ENCODE data around the gene MTURN.
"Not testable (repeated sequence)": the region's sequence is repeated elsewhere in the genome, so short reads cannot be mapped to it uniquely, and the experiment has no call there.

MTURN gene

DNA sequence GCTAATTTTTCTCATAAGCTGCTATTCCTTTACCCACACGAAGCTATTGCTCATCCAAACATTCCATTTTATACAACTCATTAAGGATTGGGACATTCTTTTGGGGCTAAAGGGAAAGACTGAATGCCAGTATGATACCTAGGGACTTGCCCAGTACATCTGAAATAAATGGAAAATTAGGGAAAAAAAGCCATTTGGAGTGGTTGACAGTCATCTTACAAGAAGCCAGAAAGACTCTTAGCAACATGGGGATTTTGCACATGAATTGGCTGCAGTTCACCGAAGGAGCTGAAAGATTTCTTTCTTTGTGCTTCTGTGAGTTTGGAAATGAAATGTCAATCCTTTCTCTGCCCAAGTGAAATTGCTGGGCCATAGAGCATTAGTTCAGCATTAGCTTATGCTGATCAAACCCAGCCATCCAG is 43.3 kb upstream of the MTURN start:
- no peaks in the 10 kb centered on the region for H3K27me3 ChIP-seq (ENCODE audit: control insufficient read depth, insufficient read depth, low read length)
- no peaks in the 10 kb centered on the region for H3K9me3 ChIP-seq (ENCODE audit: control insufficient read depth, low read length)
- H2AFZ ChIP-seq = no peak overlapping the region
- no peaks in the 10 kb centered on the region for H3K36me3 ChIP-seq (ENCODE audit: control insufficient read depth, insufficient read depth, low read length)
- no peak overlapping the region for H3K4me3 ChIP-seq (ENCODE audit: low read depth, low read length)
- H3K4me2 ChIP-seq (ENCODE audit: low read length) = no peak overlapping the region
- H3K4me1 ChIP-seq = no peaks in the 10 kb centered on the region
- no peak overlapping the region for H3K9ac ChIP-seq
- no peak overlapping the region for H3K27ac ChIP-seq
- H3K79me2 ChIP-seq = no peaks in the 10 kb centered on the region
- TF ChIP-seq, protein P1, sequence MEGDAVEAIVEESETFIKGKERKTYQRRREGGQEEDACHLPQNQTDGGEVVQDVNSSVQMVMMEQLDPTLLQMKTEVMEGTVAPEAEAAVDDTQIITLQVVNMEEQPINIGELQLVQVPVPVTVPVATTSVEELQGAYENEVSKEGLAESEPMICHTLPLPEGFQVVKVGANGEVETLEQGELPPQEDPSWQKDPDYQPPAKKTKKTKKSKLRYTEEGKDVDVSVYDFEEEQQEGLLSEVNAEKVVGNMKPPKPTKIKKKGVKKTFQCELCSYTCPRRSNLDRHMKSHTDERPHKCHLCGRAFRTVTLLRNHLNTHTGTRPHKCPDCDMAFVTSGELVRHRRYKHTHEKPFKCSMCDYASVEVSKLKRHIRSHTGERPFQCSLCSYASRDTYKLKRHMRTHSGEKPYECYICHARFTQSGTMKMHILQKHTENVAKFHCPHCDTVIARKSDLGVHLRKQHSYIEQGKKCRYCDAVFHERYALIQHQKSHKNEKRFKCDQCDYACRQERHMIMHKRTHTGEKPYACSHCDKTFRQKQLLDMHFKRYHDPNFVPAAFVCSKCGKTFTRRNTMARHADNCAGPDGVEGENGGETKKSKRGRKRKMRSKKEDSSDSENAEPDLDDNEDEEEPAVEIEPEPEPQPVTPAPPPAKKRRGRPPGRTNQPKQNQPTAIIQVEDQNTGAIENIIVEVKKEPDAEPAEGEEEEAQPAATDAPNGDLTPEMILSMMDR (IDR thresholded peaks at IDR 0.05) = no peak

DNA sequence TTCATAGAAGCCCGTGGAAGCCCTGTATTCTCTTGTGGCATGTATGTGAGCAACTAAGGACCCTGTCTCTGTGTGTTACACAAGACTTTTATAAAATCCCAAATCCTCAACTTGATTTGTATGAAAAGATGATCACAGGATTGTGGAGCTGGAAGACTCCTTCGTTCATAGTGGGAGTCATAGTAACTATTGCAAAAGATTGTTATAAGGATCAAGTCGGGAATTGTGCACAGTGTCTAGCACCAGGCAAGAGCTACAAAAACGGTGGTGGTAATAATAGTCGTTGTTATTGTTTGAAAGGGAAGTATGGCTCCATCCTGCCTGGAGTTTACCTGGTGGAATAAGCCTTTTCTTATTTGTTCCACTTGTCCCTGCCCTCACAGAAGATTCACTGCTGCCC is 42.8 kb upstream of the MTURN start:
- H3K4me1 ChIP-seq = no peaks in the 10 kb centered on the region

GRCh38 chr7:30093420-30093952 is 41.3 kb upstream of the MTURN start:
- no peak overlapping the region for H3K4me3 ChIP-seq (ENCODE audit: low read depth, low read length)

More for the DNA sequence above, 42.8 kb upstream of the MTURN start:
- H3K79me2 ChIP-seq = no peaks in the 10 kb centered on the region
- H2AFZ ChIP-seq = no peak overlapping the region
- H3K27me3 ChIP-seq (ENCODE audit: control insufficient read depth, insufficient read depth, low read length) = no peaks in the 10 kb centered on the region
- no peak overlapping the region for H3K4me2 ChIP-seq (ENCODE audit: low read length)
- no peaks in the 10 kb centered on the region for H3K36me3 ChIP-seq (ENCODE audit: control insufficient read depth, insufficient read depth, low read length)
- H3K9ac ChIP-seq = no peak overlapping the region
- no peak overlapping the region for H3K4me3 ChIP-seq (ENCODE audit: low read depth, low read length)
- H3K9me3 ChIP-seq (ENCODE audit: control insufficient read depth, low read length) = no peaks in the 10 kb centered on the region
- no peak overlapping the region for H3K27ac ChIP-seq
- TF ChIP-seq, protein P1 (IDR thresholded peaks at IDR 0.05) = no peak

GRCh38 chr7:30098599-30098998 is 36.2 kb upstream of the MTURN start:
- H2AFZ ChIP-seq; H3K79me2 ChIP-seq; H3K9ac ChIP-seq; H3K4me1 ChIP-seq; H3K27me3 ChIP-seq (ENCODE audit: control insufficient read depth, insufficient read depth, low read length); H3K36me3 ChIP-seq (ENCODE audit: control insufficient read depth, insufficient read depth, low read length); H3K27ac ChIP-seq; H3K4me2 ChIP-seq (ENCODE audit: low read length); H3K4me3 ChIP-seq (ENCODE audit: low read depth, low read length); H3K9me3 ChIP-seq (ENCODE audit: control insufficient read depth, low read length): not testable (repeated sequence)

More at GRCh38 chr7:30093420-30093952, 41.3 kb upstream of the MTURN start:
- Histone ChIP-seq H2AFZ (no peak overlapping the region), H3K4me2 (ENCODE audit: low read length) (no peak overlapping the region), H3K9ac (no peak overlapping the region), H3K9me3 (ENCODE audit: control insufficient read depth, low read length) (no peaks in the 10 kb centered on the region), H3K36me3 (ENCODE audit: control insufficient read depth, insufficient read depth, low read length) (no peaks in the 10 kb centered on the region), H3K4me1 (no peaks in the 10 kb centered on the region), H3K79me2 (no peaks in the 10 kb centered on the region), H3K27me3 (ENCODE audit: control insufficient read depth, insufficient read depth, low read length) (no peaks in the 10 kb centered on the region), H3K27ac (no peak overlapping the region)
- TF ChIP-seq, protein P1 (IDR thresholded peaks at IDR 0.05) = no peak

- no peaks in the 10 kb centered on the region for H3K36me3 ChIP-seq (ENCODE audit: control insufficient read depth, insufficient read depth, low read length)
- H3K9ac ChIP-seq = no peak overlapping the region
- H3K4me2 ChIP-seq (ENCODE audit: low read length) = no peak overlapping the region
- no peak overlapping the region for H2AFZ ChIP-seq
- TF ChIP-seq, protein P1 (IDR thresholded peaks at IDR 0.05) = no peak
- H3K4me1 ChIP-seq = no peaks in the 10 kb centered on the region
- no peak overlapping the region for H3K27ac ChIP-seq
- no peaks in the 10 kb centered on the region for H3K79me2 ChIP-seq
- no peaks in the 10 kb centered on the region for H3K27me3 ChIP-seq (ENCODE audit: control insufficient read depth, insufficient read depth, low read length)
- no peak overlapping the region for H3K4me3 ChIP-seq (ENCODE audit: low read depth, low read length)
- H3K9me3 ChIP-seq (ENCODE audit: control insufficient read depth, low read length) = no peaks in the 10 kb centered on the region
Measured at GRCh38 chr7:30102281-30102680, 32.5 kb upstream of the MTURN start.
